ENCODE measurements around the gene SFXN2. TPM values are rescaled to one million over a fixed set of nuclear protein-coding genes. Genes with fewer than 3 reads are reported as not detected.

The SFXN2 gene
- total and polyA plus RNA-seq, 5 donors from 2014 or later: 4.9 to 11.5 (median 9.9) TPM

DNA sequence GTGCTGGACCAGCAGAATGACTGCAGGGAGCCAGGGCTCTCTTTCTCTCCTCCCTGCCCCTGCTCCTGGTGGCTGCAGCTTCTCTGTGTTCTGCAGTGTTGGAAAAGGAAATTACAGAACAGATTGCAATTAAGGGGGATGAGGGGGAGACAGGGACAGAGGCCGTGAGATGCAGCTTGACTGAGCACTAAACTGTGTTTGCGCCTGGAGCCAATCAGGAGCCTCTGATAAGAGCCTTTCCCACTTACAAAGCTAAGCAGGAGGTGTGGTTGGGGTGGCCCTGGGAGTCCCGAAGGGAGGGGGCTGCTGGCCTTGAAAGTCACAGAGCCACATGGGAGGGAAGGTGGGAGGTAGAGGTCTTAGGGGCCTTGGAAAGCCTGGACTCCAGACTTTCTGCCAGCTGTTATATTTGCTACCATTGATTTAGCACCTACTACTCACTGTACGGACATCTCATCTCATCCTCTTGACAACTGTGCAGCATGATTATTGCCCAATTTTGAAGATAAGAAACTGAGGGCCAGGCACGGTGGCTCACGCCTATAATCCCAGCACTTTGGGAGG, 43.5 kb upstream of the SFXN2 start:
- Histone ChIP-seq H3K36me3 (ENCODE audit: control insufficient read depth, insufficient read depth, low read length) (no peaks in the 10 kb centered on the region), H3K4me3 (ENCODE audit: low read depth, low read length) (no peak overlapping the region), H3K27me3 (ENCODE audit: control insufficient read depth, insufficient read depth, low read length) (no peaks in the 10 kb centered on the region), H3K9me3 (ENCODE audit: control insufficient read depth in 2 of 2, low read length in 2 of 2) (no peaks in the 10 kb centered on the region), H3K27ac (ENCODE audit: insufficient read depth, low read length, poor library complexity, severe bottlenecking) (no peak overlapping the region), H3K4me1 (ENCODE audit: control insufficient read depth, insufficient read depth, low read length, poor library complexity, severe bottlenecking) (peaks cover 33% of the 10 kb centered on the region)
- DNase-seq (no peak), ATAC-seq (ENCODE audit: low read depth in 2 of 2) (no peak)
- Mint-ChIP-seq H3K4me1 (peaks cover 8 to 45% (median 27%) of the 10 kb centered on the region in 4 donors), H3K27me3 (peaks cover 3% of the 10 kb centered on the region), H3K36me3 (no peaks in the 10 kb centered on the region), H3K27ac (peak overlapping the region in 1 of 3 donors; percentile 48), H3K9me3 (no peaks in the 10 kb centered on the region), H3K4me3 (no peak overlapping the region)

- H3K4me1 Mint-ChIP-seq: peaks cover 8 to 50% (median 21%) of the 10 kb centered on the region in 4 donors
- no peaks in the 10 kb centered on the region for H3K36me3 Mint-ChIP-seq
- H3K9me3 Mint-ChIP-seq: no peaks in the 10 kb centered on the region
- ATAC-seq (ENCODE audit: low read depth in 2 of 2) (no peak), DNase-seq (no peak)
- H3K27me3 Mint-ChIP-seq: no peaks in the 10 kb centered on the region
- Histone ChIP-seq H3K9me3 (ENCODE audit: control insufficient read depth in 2 of 2, low read length in 2 of 2) (no peaks in the 10 kb centered on the region), H3K27me3 (ENCODE audit: control insufficient read depth, insufficient read depth, low read length) (no peaks in the 10 kb centered on the region), H3K4me1 (ENCODE audit: control insufficient read depth, insufficient read depth, low read length, poor library complexity, severe bottlenecking) (peaks cover 40% of the 10 kb centered on the region), H3K27ac (ENCODE audit: insufficient read depth, low read length, poor library complexity, severe bottlenecking) (peak overlapping the region; percentile 78), H3K36me3 (ENCODE audit: control insufficient read depth, insufficient read depth, low read length) (no peaks in the 10 kb centered on the region), H3K4me3 (ENCODE audit: low read depth, low read length) (peak overlapping the region; percentile 75)
- H3K27ac Mint-ChIP-seq: peak overlapping the region; percentile 69 to 92 (median 88)
- H3K4me3 Mint-ChIP-seq: peak overlapping the region; percentile 82 to 90 (median 87)
Observed at GRCh38 chr10:102673236-102673818, 41.1 kb upstream of the SFXN2 start.

GRCh38 chr10:102673819-102674511, 40.5 kb upstream of the SFXN2 start:
- peak overlapping the region; percentile 82 to 90 (median 87) for H3K4me3 Mint-ChIP-seq
- H3K27ac Mint-ChIP-seq: peak overlapping the region; percentile 86 to 92 (median 88)
- H3K36me3 ChIP-seq (ENCODE audit: control insufficient read depth, insufficient read depth, low read length): no peaks in the 10 kb centered on the region

DNA sequence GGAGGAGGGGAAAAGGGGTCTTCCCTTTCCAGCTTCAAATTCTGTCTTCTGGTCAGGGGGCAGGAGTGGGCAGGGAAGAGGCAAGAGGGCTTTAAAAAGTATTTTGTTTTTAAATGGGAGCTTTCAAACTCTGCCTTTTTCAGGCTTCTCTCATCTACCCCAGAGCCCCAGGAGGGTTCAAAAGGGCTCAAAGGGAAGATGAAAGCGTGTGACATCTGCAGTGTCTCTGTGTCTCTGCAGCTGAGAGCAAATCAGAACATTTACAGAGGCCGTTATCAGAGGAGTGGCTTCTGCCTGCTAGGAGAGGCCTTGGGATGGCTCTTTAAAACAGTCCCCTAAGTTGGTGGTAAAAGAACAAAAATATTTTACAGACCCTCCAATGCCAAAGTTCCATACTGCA, 39.9 kb upstream of the SFXN2 start:
- no peaks in the 10 kb centered on the region for H3K36me3 ChIP-seq (ENCODE audit: control insufficient read depth, insufficient read depth, low read length)
- peak overlapping the region in 2 of 3 donors; percentile 88 to 92 for H3K27ac Mint-ChIP-seq
- H3K4me1 Mint-ChIP-seq: peaks cover 8 to 49% (median 22%) of the 10 kb centered on the region in 4 donors
- no peaks in the 10 kb centered on the region for H3K27me3 ChIP-seq (ENCODE audit: control insufficient read depth, insufficient read depth, low read length)
- H3K36me3 Mint-ChIP-seq: no peaks in the 10 kb centered on the region
- peak overlapping the region; percentile 75 for H3K4me3 ChIP-seq (ENCODE audit: low read depth, low read length)
- no peaks in the 10 kb centered on the region for H3K9me3 ChIP-seq (ENCODE audit: control insufficient read depth in 2 of 2, low read length in 2 of 2)
- peak overlapping the region; percentile 78 for H3K27ac ChIP-seq (ENCODE audit: insufficient read depth, low read length, poor library complexity, severe bottlenecking)
- no peaks in the 10 kb centered on the region for H3K27me3 Mint-ChIP-seq
- peaks cover 41% of the 10 kb centered on the region for H3K4me1 ChIP-seq (ENCODE audit: control insufficient read depth, insufficient read depth, low read length, poor library complexity, severe bottlenecking)
- DNase-seq: peak in 1 of 3 donors; percentile 60
- peak; percentile 30 to 35 for ATAC-seq (ENCODE audit: low read depth in 2 of 2)
- H3K9me3 Mint-ChIP-seq: no peaks in the 10 kb centered on the region
- peak overlapping the region; percentile 82 to 90 (median 87) for H3K4me3 Mint-ChIP-seq

More at GRCh38 chr10:102673819-102674511, 40.5 kb upstream of the SFXN2 start:
- Mint-ChIP-seq H3K36me3 (no peaks in the 10 kb centered on the region), H3K4me1 (peaks cover 8 to 48% (median 22%) of the 10 kb centered on the region in 4 donors), H3K9me3 (no peaks in the 10 kb centered on the region), H3K27me3 (no peaks in the 10 kb centered on the region)
- Histone ChIP-seq H3K9me3 (ENCODE audit: control insufficient read depth in 2 of 2, low read length in 2 of 2) (no peaks in the 10 kb centered on the region), H3K4me1 (ENCODE audit: control insufficient read depth, insufficient read depth, low read length, poor library complexity, severe bottlenecking) (peaks cover 44% of the 10 kb centered on the region), H3K27ac (ENCODE audit: insufficient read depth, low read length, poor library complexity, severe bottlenecking) (peak overlapping the region; percentile 78), H3K4me3 (ENCODE audit: low read depth, low read length) (peak overlapping the region; percentile 75), H3K27me3 (ENCODE audit: control insufficient read depth, insufficient read depth, low read length) (no peaks in the 10 kb centered on the region)
- DNase-seq: peak; percentile 64 to 89 (median 84)
- peak; percentile 91 to 95 for ATAC-seq (ENCODE audit: low read depth in 2 of 2)

DNA sequence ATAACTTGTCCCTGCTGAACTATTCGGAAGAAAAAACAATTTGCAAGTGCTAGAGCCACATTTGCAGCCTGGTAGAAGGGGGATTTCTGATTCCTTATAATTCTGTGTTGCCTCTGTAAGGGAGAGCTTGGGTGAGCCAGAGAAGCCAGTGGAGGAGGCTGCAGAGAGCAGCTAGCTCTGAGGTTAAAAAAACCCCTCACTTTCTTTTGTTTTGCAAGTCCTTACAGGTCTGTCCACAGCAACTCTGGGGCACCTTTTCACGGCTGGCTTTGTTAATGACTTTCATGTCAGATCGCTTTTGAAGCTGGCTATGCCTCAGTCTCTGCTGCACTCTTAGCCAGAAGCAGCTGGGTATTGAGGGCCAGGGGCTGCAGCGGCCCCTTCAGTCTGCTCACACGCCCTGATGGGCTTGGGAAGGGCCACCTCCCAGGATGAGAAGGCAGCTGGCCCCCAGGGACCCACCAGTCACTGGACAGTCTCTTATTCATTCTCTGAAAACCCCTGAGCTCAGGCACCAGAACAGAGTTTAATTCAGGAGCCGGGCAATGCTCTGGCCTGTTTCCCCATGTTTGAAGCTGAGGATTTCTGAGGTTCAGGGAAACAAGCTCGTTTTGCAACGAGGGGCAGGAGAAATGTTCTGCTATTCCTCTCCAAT, 39.3 kb upstream of the SFXN2 start:
- no peaks in the 10 kb centered on the region for H3K9me3 Mint-ChIP-seq
- no peaks in the 10 kb centered on the region for H3K9me3 ChIP-seq (ENCODE audit: control insufficient read depth in 2 of 2, low read length in 2 of 2)
- H3K4me1 ChIP-seq (ENCODE audit: control insufficient read depth, insufficient read depth, low read length, poor library complexity, severe bottlenecking): peaks cover 38% of the 10 kb centered on the region
- DNase-seq: no peak
- peak overlapping the region; percentile 56 to 92 (median 88) for H3K27ac Mint-ChIP-seq
- H3K4me3 ChIP-seq (ENCODE audit: low read depth, low read length): peak overlapping the region; percentile 75
- H3K4me1 Mint-ChIP-seq: peaks cover 8 to 47% (median 22%) of the 10 kb centered on the region in 4 donors
- ATAC-seq (ENCODE audit: low read depth in 2 of 2): no peak
- H3K27me3 ChIP-seq (ENCODE audit: control insufficient read depth, insufficient read depth, low read length): no peaks in the 10 kb centered on the region
- H3K36me3 Mint-ChIP-seq: no peaks in the 10 kb centered on the region
- peak overlapping the region; percentile 78 for H3K27ac ChIP-seq (ENCODE audit: insufficient read depth, low read length, poor library complexity, severe bottlenecking)
- H3K36me3 ChIP-seq (ENCODE audit: control insufficient read depth, insufficient read depth, low read length): no peaks in the 10 kb centered on the region
- H3K4me3 Mint-ChIP-seq: peak overlapping the region; percentile 82 to 90 (median 87)
- no peaks in the 10 kb centered on the region for H3K27me3 Mint-ChIP-seq

- peak overlapping the region in 3 of 4 donors; percentile 46 to 86 (median 52) for H3K4me3 Mint-ChIP-seq
- peak overlapping the region; percentile 41 for H3K27ac ChIP-seq (ENCODE audit: insufficient read depth, low read length, poor library complexity, severe bottlenecking)
- H3K36me3 Mint-ChIP-seq: no peaks in the 10 kb centered on the region
- peaks cover 38% of the 10 kb centered on the region for H3K4me1 ChIP-seq (ENCODE audit: control insufficient read depth, insufficient read depth, low read length, poor library complexity, severe bottlenecking)
- H3K4me1 Mint-ChIP-seq: peaks cover 8 to 47% (median 22%) of the 10 kb centered on the region in 4 donors
- H3K36me3 ChIP-seq (ENCODE audit: control insufficient read depth, insufficient read depth, low read length): no peaks in the 10 kb centered on the region
- peak in 1 of 3 donors; percentile 42 for DNase-seq
- peak overlapping the region in 2 of 3 donors; percentile 88 to 92 for H3K27ac Mint-ChIP-seq
- peak overlapping the region; percentile 13 for H3K4me3 ChIP-seq (ENCODE audit: low read depth, low read length)
- no peak for ATAC-seq (ENCODE audit: low read depth in 2 of 2)
- H3K9me3 Mint-ChIP-seq: no peaks in the 10 kb centered on the region
- H3K9me3 ChIP-seq (ENCODE audit: control insufficient read depth in 2 of 2, low read length in 2 of 2): no peaks in the 10 kb centered on the region
- no peaks in the 10 kb centered on the region for H3K27me3 Mint-ChIP-seq
- no peaks in the 10 kb centered on the region for H3K27me3 ChIP-seq (ENCODE audit: control insufficient read depth, insufficient read depth, low read length)
Observed at GRCh38 chr10:102675666-102676533, 38.5 kb upstream of the SFXN2 start.

All from CD4-positive, CD25-positive, alpha-beta regulatory T cell (primary cell).